ENCODE results near the gene IFT88.

Gene IFT88

DNA sequence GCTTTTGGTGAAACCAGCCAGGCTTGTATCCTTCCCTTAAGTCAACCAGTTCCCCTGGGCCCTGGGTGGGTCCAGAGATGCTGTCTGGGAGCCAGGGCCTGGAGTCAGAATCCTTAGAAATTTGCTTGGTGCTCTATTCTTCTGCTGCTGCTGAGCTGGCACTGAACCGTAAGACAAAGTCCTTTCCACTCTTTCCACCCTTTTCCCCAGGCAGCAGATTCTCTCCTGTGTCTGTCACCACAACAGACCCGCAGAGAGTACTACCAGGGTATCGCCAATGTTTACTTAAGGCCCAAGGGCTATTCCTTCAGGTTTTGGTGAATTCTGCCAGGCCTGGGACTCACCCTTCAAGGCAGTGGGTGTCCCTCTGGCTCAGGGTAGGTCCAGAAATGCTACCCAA lies 12.2 kb downstream of the IFT88 start:
- TF ChIP-seq TCF12 (IDR thresholded peaks at IDR 0.05; ENCODE audit: low read depth), result no peak

DNA sequence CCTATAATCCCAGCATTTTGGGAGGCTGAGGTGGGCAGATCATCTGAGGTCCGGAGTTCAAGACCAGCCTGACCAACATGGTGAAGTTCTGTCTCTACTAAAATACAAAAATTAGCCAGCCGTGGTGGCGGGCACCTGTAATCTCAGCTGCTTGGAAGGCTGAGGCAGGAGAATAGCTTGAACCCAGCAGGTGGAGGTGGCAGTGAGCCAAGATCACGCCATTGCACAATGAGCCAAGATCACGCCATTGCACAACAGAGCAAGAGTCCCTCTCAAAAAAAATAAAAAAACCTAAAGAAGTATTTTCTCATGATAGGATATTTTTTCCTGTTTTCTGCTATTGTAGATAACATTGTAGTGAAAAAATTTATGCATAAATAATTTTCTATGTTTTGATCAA lies 13.3 kb downstream of the IFT88 start:
- TF ChIP-seq RAD21 (IDR thresholded peaks at IDR 0.05; ENCODE audit: low read depth) (no peak), EP300 (IDR thresholded peaks at IDR 0.05; ENCODE audit: borderline replicate concordance) (no peak), CEBPB (IDR thresholded peaks at IDR 0.05) (peak; percentile 94), NFIC (IDR thresholded peaks at IDR 0.05) (peak; percentile 68), YY1 (IDR thresholded peaks at IDR 0.05; ENCODE audit: low read depth) (no peak)
- TF ChIP-seq, protein P1, sequence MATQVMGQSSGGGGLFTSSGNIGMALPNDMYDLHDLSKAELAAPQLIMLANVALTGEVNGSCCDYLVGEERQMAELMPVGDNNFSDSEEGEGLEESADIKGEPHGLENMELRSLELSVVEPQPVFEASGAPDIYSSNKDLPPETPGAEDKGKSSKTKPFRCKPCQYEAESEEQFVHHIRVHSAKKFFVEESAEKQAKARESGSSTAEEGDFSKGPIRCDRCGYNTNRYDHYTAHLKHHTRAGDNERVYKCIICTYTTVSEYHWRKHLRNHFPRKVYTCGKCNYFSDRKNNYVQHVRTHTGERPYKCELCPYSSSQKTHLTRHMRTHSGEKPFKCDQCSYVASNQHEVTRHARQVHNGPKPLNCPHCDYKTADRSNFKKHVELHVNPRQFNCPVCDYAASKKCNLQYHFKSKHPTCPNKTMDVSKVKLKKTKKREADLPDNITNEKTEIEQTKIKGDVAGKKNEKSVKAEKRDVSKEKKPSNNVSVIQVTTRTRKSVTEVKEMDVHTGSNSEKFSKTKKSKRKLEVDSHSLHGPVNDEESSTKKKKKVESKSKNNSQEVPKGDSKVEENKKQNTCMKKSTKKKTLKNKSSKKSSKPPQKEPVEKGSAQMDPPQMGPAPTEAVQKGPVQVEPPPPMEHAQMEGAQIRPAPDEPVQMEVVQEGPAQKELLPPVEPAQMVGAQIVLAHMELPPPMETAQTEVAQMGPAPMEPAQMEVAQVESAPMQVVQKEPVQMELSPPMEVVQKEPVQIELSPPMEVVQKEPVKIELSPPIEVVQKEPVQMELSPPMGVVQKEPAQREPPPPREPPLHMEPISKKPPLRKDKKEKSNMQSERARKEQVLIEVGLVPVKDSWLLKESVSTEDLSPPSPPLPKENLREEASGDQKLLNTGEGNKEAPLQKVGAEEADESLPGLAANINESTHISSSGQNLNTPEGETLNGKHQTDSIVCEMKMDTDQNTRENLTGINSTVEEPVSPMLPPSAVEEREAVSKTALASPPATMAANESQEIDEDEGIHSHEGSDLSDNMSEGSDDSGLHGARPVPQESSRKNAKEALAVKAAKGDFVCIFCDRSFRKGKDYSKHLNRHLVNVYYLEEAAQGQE (IDR thresholded peaks at IDR 0.05; ENCODE audit: low read depth), result no peak
- TF ChIP-seq, protein P2, sequence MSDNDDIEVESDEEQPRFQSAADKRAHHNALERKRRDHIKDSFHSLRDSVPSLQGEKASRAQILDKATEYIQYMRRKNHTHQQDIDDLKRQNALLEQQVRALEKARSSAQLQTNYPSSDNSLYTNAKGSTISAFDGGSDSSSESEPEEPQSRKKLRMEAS (IDR thresholded peaks at IDR 0.05), result no peak

DNA sequence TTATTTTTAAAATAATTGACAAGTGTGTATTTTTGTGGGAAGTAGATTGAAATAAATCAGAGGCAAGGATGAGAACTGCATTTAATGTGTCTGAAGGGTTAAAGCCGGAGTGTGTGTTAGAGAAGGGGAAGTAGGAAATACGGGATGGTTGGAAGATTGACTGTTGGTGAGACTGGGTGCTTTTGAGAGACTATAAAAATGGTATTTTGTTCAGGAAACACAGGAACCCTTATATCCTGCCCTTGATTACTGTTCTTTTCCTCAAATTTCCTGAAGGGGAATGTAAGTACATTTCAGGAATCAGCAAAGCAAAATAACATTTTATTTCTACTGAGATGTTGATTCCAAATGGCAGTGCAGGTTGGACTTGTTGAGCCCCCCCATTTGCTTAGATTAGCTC lies 15.1 kb downstream of the IFT88 start:
- TF ChIP-seq RAD21 (IDR thresholded peaks at IDR 0.05; ENCODE audit: low read depth), result no peak
- TF ChIP-seq, protein P1 (IDR thresholded peaks at IDR 0.05; ENCODE audit: low read depth), result no peak

DNA sequence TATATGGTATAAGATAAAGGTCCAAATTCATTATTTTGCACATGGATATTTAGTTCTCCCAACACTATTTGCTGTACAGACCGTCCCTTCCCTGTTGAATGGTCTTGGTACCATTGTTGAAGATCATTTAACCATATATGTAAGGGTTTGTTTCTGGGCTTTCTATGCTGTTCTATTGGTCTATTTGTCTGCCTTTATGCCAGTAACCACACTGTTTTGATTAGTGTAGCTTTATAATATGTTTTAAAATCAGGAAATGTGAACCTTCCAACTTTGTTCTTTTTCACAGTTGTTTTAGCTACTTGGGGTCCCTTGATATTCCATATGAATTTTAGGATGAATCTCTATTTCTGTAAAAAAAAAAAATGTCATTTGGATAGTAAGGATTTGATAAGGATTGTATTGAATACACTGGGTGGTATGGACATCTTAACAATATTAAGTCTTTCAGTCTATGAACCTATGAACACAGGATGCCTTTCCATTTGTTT lies 16.9 kb downstream of the IFT88 start:
- TF ChIP-seq TCF12 (IDR thresholded peaks at IDR 0.05; ENCODE audit: low read depth) (no peak), CREB1 (IDR thresholded peaks at IDR 0.05; ENCODE audit: low read depth) (no peak), NFIC (IDR thresholded peaks at IDR 0.05) (no peak), EP300 (IDR thresholded peaks at IDR 0.05; ENCODE audit: borderline replicate concordance) (no peak), FOXM1 (IDR thresholded peaks at IDR 0.05; ENCODE audit: borderline replicate concordance, low read depth) (no peak), CEBPB (IDR thresholded peaks at IDR 0.05) (no peak), EGR1 (IDR thresholded peaks at IDR 0.05) (no peak), TEAD4 (IDR thresholded peaks at IDR 0.05) (no peak), RAD21 (IDR thresholded peaks at IDR 0.05; ENCODE audit: low read depth) (no peak), YY1 (IDR thresholded peaks at IDR 0.05; ENCODE audit: low read depth) (no peak), ZBTB7A (IDR thresholded peaks at IDR 0.05; ENCODE audit: low read depth) (no peak), TAF1 (IDR thresholded peaks at IDR 0.05; ENCODE audit: low read depth) (no peak)
- TF ChIP-seq, protein P2 (IDR thresholded peaks at IDR 0.05), result no peak
- TF ChIP-seq, protein P3, sequence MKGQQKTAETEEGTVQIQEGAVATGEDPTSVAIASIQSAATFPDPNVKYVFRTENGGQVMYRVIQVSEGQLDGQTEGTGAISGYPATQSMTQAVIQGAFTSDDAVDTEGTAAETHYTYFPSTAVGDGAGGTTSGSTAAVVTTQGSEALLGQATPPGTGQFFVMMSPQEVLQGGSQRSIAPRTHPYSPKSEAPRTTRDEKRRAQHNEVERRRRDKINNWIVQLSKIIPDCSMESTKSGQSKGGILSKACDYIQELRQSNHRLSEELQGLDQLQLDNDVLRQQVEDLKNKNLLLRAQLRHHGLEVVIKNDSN (IDR thresholded peaks at IDR 0.05), result no peak
- TF ChIP-seq, protein P1 (IDR thresholded peaks at IDR 0.05; ENCODE audit: low read depth), result no peak

DNA sequence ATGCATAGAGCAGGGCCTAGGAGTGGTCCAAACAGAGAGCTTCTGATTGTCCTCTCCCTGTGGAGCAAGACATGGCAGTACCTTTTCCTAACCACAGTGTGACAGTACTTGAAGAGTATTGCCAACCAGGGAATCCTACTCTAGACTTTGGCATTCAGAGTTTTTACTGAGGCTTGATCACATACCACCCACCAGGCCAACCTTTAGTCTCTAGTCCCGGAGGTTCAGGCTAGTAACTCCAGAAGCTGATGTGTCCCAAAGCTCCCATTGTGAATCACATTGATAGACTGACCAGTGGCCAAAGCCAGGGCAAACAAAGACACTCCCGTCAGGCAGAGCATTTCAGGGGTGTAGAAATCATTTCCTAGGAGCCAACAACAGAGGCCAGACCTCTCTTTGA lies 18.4 kb downstream of the IFT88 start:
- TF ChIP-seq TEAD4 (IDR thresholded peaks at IDR 0.05), result no peak
- no peak for TF ChIP-seq RAD21 (IDR thresholded peaks at IDR 0.05; ENCODE audit: low read depth)
- no peak for TF ChIP-seq EP300 (IDR thresholded peaks at IDR 0.05; ENCODE audit: borderline replicate concordance)
- TF ChIP-seq FOXM1 (IDR thresholded peaks at IDR 0.05; ENCODE audit: borderline replicate concordance, low read depth), result no peak
- no peak for TF ChIP-seq CREB1 (IDR thresholded peaks at IDR 0.05; ENCODE audit: low read depth)
- no peak for TF ChIP-seq ZBTB7A (IDR thresholded peaks at IDR 0.05; ENCODE audit: low read depth)
- TF ChIP-seq CEBPB (IDR thresholded peaks at IDR 0.05), result no peak
- TF ChIP-seq TCF12 (IDR thresholded peaks at IDR 0.05; ENCODE audit: low read depth), result no peak
- no peak for TF ChIP-seq NFIC (IDR thresholded peaks at IDR 0.05)

All from Ishikawa (cell line).